COLO829 (cell line): ENCODE results near the gene TMEM181.
"Not testable (repeated sequence)": the region's sequence is repeated elsewhere in the genome, so short reads cannot be mapped to it uniquely, and the experiment has no call there.

Experiments
- DNase-seq: peaks from one replicate; pipeline ENCODE4 v3.0.0; 2012; ENCODE audit warnings: low spot score

The TMEM181 gene

DNA sequence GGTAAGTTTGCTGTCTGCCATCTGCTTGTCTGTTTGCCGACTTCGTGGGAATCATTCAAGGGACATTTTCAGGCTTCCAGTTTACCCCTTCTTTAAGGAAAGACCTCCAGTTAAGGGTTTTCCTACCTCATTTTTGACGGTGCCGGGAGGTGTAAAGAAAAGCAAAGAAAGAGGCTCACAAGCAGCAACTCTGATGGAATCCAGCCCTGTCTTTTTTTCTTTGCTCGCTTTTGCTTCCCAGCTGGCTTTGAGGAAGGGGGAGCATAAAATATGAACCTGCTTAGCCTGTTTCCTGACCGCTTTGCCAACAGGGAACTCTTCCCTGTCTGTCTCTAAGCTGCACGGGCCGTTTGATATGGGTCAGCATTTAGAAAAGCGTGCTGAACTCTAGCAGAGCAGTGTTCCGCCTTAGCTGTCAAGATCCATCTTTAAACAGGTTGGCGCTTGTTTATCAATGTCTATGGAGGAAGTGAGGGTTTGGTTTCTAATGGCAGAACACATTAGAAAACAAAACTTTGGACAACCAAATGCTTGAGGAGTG, 103.8 kb downstream of the TMEM181 start:
- no peak for DNase-seq

DNA sequence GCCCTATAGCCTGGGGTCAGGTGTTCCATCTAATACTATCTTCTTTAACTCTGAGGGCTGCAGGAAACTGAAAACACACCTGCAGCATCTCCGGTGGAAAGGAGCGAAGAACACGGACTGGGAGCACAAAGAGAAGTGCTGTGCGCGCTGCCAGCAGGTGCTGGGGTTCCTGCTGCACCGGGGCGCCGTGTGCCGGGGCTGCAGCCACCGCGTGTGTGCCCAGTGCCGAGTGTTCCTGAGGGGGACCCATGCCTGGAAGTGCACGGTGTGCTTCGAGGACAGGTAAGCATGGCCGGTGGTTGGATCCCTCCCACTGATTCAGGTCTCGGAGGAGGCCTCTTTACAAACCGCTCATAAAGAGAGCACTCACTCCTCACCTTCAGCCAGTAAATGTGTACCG, 105.4 kb downstream of the TMEM181 start:
- no peak for DNase-seq

DNA sequence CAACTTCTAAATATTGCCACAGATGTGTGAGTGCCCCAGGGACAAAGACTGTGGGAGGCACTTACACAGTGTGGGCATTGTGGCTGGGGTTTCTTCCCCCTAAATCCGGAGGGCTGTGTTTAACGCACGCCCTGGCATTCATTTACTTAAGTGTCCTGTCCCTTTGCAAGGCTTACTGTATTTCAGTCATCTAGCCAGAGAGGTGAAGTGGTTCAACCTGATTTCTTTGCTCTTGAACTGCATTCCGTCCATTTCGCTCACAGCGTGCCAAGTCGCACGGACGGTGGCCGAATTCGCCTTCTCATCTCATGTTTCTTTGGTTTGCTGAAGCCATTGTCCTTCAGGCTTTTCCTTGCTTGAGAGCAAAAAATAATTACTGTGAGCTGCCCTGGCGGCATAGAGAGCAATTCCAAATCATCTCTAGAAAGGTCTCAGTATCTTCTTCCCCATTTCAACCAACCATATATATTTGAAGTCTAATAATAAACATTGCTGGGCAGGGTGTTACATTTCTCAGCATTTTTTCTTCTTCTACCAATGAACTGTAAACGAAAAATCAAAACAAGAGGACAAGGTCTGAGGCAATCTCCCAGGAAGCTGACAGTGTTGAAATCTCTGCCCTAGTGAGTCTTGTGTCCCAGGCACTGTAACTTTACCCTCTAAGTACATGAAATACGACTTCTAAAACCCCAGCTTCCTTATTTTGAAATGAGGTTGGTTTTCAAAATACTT, 106.9 kb downstream of the TMEM181 start:
- DNase-seq: no peak

DNA sequence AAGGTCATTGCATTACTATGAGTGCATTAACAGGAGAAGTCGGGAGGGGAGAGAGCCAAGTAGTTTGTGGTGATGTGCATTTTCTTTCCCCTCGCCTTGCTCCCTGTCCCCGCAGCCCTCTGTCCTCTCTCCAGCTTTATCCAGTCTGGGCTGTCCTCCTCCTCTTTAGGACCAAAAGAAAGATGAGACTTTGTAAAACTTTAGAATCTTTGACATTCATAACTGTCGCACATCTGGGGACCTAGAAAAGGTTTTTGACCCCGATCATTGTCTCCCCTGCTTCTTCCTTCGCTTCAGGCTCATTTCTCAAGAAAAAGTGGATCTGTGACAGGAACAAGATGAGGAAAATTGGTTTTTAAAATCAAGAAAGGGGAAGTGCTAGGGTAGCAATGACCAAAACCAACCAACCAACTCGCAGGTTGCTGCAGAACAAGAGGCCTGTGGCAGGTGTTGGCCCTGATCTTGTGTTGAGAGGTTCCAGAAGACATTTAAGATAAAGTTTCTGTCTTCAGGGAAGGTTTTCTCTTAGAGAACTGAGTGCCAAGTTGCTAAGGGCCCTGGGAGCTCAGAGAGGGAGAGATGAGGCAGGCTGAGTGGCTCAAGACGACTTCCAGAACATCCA, 107.6 kb downstream of the TMEM181 start:
- DNase-seq: no peak

DNA sequence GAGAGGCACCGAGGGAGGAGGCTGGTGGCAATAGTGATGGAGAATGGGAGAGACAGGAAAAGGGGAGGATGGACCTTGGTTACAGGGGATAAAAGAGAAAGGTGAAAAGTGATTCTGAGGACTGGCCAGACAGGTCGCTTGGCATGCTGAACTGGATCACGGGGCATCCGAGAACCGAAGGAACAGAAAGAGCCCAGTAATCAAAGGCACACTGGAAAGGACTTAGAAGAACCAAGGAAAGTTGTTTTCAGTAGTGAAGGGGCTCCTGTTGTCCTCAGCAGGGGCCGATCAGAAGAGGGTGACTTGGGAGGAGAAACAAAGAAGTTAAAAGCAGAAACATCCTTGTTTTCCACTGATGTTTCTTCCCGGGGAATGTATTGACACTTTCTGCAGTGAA, 108.8 kb downstream of the TMEM181 start:
- DNase-seq: no peak

DNA sequence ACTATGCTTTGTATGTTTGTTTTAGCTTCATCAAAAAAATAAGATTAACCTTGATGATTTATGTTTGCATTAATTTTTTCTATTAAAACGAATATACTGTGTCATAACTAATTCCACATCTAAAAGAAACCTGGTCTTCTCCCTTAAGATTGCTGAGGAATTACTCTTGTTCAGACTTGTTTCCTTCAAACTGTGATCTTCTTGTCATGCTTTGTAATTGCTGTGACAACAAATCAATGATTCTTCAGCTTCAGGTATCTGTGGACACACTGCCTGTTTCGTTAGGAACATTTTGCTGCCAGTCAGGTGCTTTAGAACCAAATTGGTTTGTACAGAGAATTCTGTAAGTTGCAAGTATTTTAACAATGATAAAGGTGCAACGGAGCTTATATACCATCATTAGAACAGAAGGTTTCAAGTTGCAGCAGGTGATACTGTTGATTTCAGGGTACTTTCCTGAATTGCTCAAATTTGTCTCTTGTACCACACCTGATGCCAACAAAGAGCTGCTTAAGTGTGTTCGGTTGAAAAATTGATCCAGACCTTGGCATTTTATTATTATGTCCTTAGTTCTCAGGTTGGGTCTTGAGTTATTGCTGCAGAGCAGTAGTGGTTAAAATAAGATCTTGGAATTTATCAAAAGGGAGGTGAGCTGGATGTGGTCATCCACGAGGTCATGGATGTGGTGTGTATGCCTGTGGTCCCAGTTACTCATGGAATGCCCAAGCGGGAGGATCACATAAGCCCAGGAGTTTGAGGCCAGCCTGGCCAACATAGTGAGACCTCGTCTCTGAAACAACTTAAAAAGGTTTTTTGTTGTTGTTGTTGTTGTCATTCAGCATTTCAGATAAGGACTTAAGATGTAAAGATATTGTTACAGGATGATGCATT, 109.5 kb downstream of the TMEM181 start:
- no peak for DNase-seq

DNA sequence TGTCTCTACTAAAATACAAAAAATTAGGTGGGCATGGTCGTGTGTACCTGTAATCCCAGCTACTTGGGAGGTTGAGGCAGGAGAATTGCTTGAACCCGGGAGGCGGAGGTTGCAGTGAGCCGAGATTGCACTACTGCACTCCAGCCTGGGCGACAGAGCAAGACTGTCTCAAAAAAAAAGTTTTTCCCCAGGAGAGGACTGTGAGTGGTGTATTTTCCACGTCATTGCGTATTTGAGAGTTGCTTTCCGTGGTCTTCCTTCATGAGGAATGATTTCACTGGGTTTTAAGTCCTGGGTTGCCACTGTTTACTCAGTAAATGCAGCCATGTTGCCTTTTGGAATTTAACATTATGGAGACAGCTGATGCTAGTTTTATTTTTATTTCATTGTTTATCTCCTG, 112.2 kb downstream of the TMEM181 start:
- not testable (repeated sequence) for DNase-seq

DNA sequence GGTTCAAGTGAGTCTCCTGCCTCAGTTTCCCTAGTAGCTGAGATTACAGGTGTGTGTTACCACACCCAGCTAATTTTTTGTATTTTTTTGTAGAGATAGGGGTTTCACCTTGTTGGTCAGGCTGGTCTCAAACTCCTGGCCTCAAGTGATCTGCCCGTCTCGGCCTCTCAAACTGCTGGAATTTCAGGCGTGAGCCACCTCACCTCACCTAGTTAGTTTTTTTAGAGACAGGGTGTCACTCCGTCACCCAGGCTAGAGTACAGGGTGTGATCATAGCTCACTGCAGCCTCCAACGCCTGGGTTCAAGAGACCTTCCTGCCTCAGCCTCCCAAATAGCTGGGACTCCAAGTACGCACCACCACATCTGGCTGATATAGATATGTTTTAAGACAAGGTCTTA, 112.8 kb downstream of the TMEM181 start:
- DNase-seq: no peak

DNA sequence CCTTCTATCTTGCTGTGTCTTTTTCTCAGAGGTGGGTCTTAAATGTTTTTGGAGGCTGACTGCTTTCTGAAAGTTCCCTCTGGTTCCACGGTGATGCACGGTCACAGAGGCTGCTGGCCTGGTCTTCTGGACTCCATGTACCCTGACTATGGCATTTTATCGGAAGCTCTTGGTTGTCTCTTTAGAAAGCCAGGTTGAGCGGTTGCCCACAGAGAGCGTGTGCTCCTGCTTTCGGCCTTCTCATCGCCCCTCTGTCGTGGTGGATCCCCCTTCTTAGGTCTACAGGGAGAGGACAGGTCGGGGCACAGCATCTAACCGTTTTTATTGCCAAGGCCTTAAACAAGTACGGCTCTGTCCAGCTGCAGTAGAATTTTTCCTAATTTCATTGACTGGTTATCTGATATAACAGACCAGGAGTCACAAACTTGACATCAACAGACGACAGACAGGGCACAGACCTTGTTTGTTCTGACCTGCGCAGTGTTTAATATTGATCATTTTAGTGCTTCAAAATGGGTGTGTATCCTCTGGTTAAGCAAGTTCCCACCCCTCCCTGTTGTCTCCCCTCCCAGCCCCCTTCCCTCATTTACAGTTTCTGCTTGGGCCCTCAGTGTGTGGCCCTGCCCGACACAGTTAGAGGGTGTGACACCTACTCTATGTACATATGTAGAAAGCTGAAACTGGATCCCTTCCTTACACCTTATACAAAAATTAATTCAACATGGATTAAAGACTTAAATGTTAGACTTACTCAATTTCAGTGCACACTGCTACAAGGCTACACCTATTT, 114.6 kb downstream of the TMEM181 start:
- DNase-seq: no peak

DNA sequence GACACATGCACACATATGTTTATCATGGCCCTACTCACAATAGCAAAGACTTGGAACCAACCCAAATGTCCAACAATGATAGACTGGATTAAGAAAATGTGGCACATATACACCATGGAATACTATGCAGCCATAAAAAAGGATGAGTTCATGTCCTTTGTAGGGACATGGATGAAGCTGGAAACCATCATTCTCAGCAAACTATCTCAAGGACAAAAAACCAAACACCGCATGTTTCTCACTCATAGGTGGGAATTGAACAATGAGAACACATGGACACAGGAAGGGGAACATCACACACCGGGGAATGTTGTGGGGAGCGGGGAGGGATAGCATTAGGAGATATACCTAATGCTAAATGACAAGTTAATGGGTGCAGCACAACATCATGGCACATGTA, 117.2 kb downstream of the TMEM181 start:
- not testable (repeated sequence) for DNase-seq

DNA sequence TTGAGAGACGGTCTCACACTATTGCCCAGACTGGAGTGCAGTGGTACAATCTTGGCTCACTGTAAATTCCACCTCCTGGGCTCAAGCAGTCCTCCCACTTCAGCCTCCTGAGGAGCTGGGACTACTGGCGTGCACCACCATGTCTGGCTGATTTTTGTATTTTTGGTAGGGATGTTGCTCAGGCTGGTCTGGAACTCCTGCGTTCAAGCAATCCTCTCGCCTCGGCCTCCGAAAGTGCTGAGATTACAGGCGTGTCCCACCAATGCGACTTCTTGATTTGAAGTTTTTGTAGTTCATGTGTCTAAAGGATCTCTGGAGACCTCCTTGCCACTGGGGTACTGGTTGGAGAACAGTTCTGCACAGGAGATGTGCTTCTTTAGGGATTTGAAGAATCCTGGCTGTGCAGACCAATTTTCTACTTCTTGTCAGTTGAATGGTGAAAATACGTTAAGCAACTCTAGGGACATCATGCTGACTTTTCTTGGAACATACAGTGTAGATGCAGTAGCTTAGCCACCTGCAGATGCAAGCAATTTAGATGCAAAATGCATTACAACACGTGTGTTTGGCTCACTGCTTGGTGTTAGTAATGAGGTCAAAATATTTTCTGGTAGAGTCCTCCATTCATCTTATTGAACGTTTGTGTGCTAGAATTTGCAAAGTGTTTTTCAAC, 118.2 kb downstream of the TMEM181 start:
- no peak for DNase-seq

DNA sequence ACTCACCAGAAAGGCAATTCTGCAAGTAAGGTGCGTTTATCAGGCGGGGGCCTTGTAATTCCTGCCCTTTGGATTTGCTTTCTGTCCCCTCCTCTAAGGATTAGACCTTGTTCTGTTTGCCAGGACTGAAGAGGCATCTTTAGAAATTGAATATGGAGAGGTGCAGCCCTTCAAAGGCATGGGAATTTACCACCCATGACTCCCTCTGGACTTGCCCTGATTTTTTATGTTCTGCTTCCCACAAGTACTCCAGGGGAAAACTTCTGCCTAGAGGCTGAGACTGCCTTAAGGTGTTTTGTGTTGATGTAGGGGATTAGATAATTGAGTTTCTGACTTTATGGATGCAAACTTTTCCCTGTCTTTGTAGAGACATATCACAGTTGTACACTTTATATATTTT, 120.1 kb downstream of the TMEM181 start:
- no peak for DNase-seq

DNA sequence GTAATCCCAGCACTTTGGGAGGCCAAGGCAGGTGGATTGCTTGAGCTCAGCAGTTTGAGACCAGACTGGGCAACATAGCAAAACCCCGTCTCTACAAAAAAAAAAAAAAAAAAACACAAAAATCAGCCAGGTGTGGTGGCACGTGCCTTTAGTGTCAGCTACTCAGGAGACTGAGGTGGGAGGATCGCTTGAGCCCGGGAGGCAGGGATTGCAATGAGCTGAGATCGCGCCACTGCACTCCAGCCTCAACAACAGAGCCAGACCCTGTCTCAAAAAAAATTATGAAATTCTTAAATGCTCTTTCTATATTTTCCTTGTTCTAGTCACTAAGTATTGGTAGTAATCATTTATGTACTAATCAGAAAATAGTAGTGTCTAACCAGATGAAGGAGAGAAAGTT, 120.6 kb downstream of the TMEM181 start:
- DNase-seq: no peak

DNA sequence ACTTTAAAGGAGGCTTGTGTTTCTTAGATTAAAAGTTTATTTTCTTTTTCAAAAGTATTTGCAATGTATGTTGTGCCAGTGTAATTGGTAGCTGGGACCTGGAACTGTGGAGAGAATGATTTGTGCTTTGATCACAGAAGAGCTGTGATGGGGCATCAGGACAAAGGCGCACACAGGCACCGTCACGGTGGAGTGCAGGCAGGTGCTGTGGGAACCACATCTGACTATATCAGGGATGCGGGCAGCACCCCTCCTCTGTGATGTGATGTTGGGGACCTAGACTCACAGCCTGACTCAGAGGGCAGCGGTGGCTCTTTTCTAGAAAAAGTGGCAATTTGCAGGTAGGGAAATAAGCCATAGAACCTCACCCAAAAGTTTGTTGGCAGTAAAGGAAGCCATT, 124.4 kb downstream of the TMEM181 start:
- DNase-seq: no peak

DNA sequence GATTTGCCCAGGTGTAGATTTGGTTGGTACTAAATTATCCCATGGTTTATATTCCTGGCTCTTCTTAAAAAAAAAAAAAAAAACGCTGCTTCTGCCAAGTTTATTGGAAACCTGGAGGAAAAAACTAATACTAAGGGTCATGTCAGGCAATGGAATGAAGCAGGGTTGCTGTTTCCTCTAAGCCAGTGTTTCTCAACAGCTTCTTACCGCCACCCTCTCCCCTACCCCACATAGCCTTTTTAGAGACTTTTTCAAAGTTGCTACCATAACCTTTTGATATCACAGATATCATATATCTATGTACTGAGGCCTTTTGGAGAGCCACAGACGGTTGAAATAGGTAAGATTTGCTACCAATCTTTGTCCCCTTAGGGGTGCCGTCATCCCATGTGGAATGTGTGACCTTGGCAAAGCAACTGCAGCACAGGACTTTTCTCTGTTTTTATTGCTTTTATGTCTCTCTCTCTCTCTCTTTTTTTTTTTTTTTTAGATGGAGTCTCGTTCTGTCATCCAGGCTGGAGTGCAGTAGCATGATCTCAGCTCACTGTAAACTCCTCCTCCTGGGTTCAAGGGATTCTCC, 124.9 kb downstream of the TMEM181 start:
- no peak for DNase-seq
